KMS-11 (cell line): Measurements from ENCODE around the gene TFAP2B.

Experiments used
- H2AFZ ChIP-seq: fragments of 200-600 bp; sonication (generic); 2 replicates; pipeline ENCODE4 v1.6.1; 2016; ENCODE audit warnings: antibody characterized with exemption, mixed run types, low read depth
- H3K27ac ChIP-seq: fragments of 200-600 bp; sonication (generic); 2 replicates; pipeline ENCODE4 v1.6.1; 2016; ENCODE audit warnings: mild to moderate bottlenecking, mixed run types
- H3K27me3 ChIP-seq: fragments of 200-600 bp; sonication (generic); 2 replicates; pipeline ENCODE4 v1.6.1; 2017; ENCODE audit warnings: mild to moderate bottlenecking, low read depth, mixed run types, moderate library complexity; ENCODE audit not compliant: insufficient read depth
- H3K36me3 ChIP-seq: fragments of 200-600 bp; sonication (generic); 2 replicates; pipeline ENCODE4 v1.6.1; 2017; ENCODE audit warnings: mild to moderate bottlenecking, mixed run types; ENCODE audit not compliant: insufficient read depth
- H3K4me1 ChIP-seq: fragments of 200-600 bp; sonication (generic); 2 replicates; pipeline ENCODE4 v1.6.1; 2016; ENCODE audit warnings: mild to moderate bottlenecking, low read depth, mixed run types; ENCODE audit not compliant: poor library complexity, severe bottlenecking
- H3K4me2 ChIP-seq: fragments of 200-600 bp; sonication (generic); 2 replicates; pipeline ENCODE4 v1.7.0; 2016; ENCODE audit warnings: mild to moderate bottlenecking, mixed run types
- H3K4me3 ChIP-seq: fragments of 200-600 bp; sonication (generic); IDR thresholded peaks from 2 replicates; pipeline ENCODE4 v1.6.1; 2017; ENCODE audit warnings: low read depth, low read length, mixed read lengths; ENCODE audit not compliant: insufficient read depth
- H3K79me2 ChIP-seq: fragments of 200-600 bp; sonication (generic); 2 replicates; pipeline ENCODE4 v1.6.1; 2016; ENCODE audit warnings: low read depth, mixed run types; ENCODE audit not compliant: insufficient read depth
- H3K9ac ChIP-seq: fragments of 200-600 bp; sonication (generic); 2 replicates; pipeline ENCODE4 v1.6.1; 2016; ENCODE audit warnings: mild to moderate bottlenecking, mixed run types
- H4K20me1 ChIP-seq: fragments of 200-600 bp; sonication (generic); 2 replicates; pipeline ENCODE4 v1.6.1; 2016; ENCODE audit warnings: mild to moderate bottlenecking, mixed run types; ENCODE audit not compliant: insufficient read depth
- TF ChIP-seq, protein P1 (sequence below): fragments of 200-600 bp; sonication (generic); conservative IDR thresholded peaks from 2 replicates; pipeline ENCODE4 v1.6.1; 2017; ENCODE audit warnings: low read depth, mild to moderate bottlenecking, antibody characterized with exemption, low read length, moderate library complexity, mixed read lengths

Gene TFAP2B

DNA sequence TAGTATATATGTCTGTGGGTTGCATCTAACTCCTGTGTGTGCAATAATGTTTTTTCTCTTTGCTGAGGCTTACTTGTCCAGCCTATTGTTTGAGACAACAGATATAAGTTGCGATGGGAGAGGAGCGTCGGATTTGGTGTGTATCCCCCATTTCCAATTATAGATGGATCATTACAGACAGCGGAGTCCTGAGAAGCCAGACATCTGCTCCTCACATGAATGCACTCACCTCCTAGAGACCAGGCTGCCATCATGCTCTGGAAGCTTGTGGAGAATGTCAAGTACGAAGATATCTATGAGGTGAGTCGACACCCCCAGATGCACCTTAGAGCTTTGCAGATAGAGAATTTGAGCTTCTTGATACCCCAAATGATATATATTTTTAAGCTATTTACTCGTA lies at the start of gene TFAP2B:
TSS of gene TFAP2B (plus strand) at position 199 of the 400 bp plus-strand sequence. CDS start at position 220, 21 bp downstream.
- H3K79me2 ChIP-seq, result no peaks in the 10 kb centered on the region
- H3K4me2 ChIP-seq, result no peak within 1 kb of the TSS
- no peak within 1 kb of the TSS for H3K4me3 ChIP-seq
- H3K27me3 ChIP-seq, result no peaks in the 10 kb centered on the region
- no peak within 1 kb of the TSS for H2AFZ ChIP-seq
- no peak within 1 kb of the TSS for H3K9ac ChIP-seq
- H3K36me3 ChIP-seq, result no peaks in the 10 kb centered on the region
- no peak within 1 kb of the TSS for H3K27ac ChIP-seq
- H3K4me1 ChIP-seq, result peaks cover 4% of the 10 kb centered on the region
- TF ChIP-seq, protein P1, sequence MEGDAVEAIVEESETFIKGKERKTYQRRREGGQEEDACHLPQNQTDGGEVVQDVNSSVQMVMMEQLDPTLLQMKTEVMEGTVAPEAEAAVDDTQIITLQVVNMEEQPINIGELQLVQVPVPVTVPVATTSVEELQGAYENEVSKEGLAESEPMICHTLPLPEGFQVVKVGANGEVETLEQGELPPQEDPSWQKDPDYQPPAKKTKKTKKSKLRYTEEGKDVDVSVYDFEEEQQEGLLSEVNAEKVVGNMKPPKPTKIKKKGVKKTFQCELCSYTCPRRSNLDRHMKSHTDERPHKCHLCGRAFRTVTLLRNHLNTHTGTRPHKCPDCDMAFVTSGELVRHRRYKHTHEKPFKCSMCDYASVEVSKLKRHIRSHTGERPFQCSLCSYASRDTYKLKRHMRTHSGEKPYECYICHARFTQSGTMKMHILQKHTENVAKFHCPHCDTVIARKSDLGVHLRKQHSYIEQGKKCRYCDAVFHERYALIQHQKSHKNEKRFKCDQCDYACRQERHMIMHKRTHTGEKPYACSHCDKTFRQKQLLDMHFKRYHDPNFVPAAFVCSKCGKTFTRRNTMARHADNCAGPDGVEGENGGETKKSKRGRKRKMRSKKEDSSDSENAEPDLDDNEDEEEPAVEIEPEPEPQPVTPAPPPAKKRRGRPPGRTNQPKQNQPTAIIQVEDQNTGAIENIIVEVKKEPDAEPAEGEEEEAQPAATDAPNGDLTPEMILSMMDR, result no peak
- H4K20me1 ChIP-seq, result no peaks in the 10 kb centered on the region

DNA sequence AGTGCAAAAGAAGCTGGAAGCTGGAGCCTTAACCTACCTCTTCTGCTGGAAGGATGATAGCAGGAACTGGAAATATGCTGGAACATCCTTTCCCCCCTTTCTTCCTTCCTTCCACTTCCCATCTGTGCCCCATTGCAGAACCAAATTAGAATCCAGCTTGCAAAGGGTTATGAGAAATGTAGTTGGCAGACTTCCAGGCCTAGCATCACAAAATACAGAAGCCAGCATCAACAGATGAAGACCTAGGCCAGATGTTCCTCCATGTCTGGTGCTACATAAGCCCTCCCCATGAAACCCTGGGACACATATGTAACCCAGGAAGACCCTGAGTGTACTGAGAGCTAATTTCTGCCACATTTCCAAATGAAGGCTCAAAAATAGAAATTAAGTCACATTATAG lies 40.0 kb upstream of the TFAP2B start:
- H3K4me1 ChIP-seq, result no peaks in the 10 kb centered on the region
- H3K36me3 ChIP-seq, result no peaks in the 10 kb centered on the region
- H3K27ac ChIP-seq, result no peak overlapping the region
- no peak overlapping the region for H3K4me2 ChIP-seq
- H2AFZ ChIP-seq, result no peak overlapping the region
- TF ChIP-seq, protein P1, result no peak
- no peaks in the 10 kb centered on the region for H3K27me3 ChIP-seq
- H4K20me1 ChIP-seq, result no peaks in the 10 kb centered on the region
- no peak overlapping the region for H3K9ac ChIP-seq
- no peaks in the 10 kb centered on the region for H3K79me2 ChIP-seq
- no peak overlapping the region for H3K4me3 ChIP-seq

DNA sequence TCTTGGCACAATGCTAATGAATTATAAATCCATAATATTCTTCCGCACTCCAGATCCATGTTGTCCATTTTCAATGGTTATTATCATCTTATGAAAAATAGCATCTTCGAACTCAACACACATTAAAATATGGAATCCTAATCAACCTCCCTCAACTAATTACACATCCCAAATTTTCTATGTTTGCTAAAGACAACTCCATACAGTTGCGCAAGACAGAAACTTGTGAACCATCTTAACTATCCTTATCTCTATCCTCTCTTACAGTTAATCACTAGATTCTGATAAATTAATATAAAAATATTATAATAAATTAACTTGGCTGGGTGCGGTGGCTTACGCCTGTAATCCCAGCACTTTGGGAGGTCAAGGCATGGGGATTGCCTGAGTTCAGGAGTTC lies 38.3 kb upstream of the TFAP2B start:
- H3K36me3 ChIP-seq, result no peaks in the 10 kb centered on the region

DNA sequence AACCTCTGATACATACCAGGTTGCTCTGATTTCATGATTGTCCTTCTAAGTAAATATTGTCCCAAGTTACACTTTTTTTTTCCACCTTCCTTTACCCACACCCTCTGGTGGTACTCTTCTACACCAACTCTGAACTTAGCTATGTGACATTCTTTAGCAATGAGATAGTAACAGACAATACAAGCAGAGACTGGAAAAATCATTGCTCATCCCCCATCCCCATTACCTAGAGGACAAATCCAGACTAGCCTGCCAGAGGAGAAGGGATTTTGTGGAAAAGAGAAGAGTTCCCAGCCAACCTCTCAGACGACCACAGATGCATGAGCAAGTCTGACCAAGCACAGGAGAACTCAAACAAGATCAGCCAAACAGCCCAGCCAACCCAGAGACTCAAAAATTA lies 32.8 kb upstream of the TFAP2B start:
- no peak overlapping the region for H2AFZ ChIP-seq
- no peak overlapping the region for H3K27ac ChIP-seq
- H4K20me1 ChIP-seq, result no peaks in the 10 kb centered on the region
- no peak overlapping the region for H3K9ac ChIP-seq
- H3K79me2 ChIP-seq, result no peaks in the 10 kb centered on the region
- H3K4me2 ChIP-seq, result no peak overlapping the region
- H3K27me3 ChIP-seq, result no peaks in the 10 kb centered on the region
- H3K4me1 ChIP-seq, result no peaks in the 10 kb centered on the region
- no peak overlapping the region for H3K4me3 ChIP-seq
- no peaks in the 10 kb centered on the region for H3K36me3 ChIP-seq
- TF ChIP-seq, protein P1, result no peak

More for the DNA sequence above, 38.3 kb upstream of the TFAP2B start:
- Histone ChIP-seq H3K27me3 (no peaks in the 10 kb centered on the region), H3K27ac (no peak overlapping the region), H3K4me1 (no peaks in the 10 kb centered on the region), H3K4me3 (no peak overlapping the region), H3K9ac (no peak overlapping the region), H2AFZ (no peak overlapping the region), H3K79me2 (no peaks in the 10 kb centered on the region), H3K4me2 (no peak overlapping the region), H4K20me1 (no peaks in the 10 kb centered on the region)
- TF ChIP-seq, protein P1, result no peak
